NCI-H2171 treated with DMSO at 0.1 percent for 48 hours (cell line): ENCODE results near the gene MIGA2.
"Not testable (repeated sequence)": the region's sequence is repeated elsewhere in the genome, so short reads cannot be mapped to it uniquely, and the experiment has no call there.

Source experiments
- DNase-seq: peaks from one replicate; lab custom pipeline; 2025; lab: John Stamatoyannopoulos, UW

Gene MIGA2

DNA sequence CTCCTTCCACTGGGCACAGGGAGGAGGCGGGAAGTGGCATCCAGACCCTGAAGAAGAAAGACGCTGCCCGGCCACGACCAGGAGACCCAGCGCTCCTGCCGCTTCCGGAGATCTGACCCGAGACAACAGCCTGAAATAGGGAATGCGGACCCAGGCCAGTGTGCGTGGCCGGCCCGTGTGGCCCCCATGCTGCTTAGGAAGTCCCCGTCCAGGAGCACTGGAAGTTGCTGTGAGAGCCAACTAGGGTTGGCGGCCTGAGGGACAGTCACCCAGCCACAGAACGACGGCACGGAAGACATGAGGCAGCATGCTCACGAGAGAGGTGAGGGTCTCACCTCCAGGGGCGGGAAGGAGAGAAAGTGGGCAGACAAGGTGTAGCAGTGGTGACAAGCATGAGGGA, 25.3 kb upstream of the MIGA2 start:
- no peak for DNase-seq

DNA sequence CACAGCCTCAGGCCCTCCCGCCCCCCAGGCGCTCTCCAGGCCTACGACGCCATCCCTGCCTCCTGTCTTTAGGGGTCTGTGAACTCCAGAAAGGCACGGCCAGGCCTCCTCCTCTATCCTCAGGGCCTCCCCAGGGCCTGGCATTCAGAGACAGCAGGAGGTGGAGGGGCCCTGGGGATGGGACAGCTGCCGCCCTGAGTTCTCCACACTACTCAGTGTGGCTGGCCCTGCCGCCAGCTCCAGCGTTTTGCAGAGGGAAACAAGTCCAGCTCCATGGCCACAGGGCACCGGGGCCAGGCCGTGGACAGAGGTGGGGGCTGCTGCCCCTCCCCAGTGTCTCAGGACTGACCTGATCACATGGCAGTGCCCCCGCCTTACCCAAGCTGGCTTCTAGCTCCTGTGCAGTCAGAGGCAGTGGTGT, 24.7 kb upstream of the MIGA2 start:
- peak; percentile 23 for DNase-seq

DNA sequence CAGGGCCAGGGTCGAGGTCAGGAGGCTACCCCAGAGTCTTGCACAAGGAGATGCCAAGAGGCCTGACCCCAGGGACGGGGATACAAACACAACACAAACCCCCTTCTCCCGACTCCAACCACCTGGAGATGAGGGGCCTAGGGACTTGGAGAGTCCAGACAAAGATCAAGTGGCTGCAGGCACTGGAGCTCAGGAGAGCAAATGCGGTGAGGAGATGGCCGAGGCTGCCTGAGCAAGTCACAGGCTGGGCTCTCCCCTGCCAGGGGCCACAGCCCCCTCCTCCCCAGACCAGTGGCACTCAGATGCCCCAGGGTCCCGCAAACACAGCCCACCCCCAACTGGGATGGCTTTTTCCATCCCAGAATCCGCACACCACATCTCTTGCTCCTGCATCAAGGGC, 24.1 kb upstream of the MIGA2 start:
- no peak for DNase-seq

DNA sequence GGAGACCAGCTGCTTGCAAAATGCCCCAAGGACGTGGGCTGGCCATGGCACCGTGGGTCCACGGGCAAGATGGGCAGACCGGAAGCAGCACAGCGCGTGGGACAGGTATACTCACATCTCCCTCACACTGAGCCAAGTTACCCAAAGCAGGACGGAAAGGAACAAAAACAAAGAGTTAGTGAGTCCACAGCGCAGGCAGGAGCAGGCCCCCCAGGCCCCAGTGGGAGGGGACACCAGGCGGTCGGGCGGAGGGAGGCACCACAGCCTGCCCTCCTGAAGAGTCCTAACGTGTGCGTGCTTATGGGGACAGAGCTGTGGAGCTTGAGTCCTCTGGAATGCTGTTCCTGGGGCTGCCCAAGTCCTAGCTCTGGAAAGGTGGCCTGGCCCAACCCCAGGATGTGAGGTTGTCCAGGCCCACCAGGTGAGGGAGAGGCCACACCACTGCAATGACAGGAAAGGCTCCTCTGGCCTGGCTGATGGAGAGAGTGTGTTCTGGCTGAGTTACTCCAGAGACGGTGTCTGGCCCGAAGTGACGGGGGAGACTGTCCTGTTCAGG, 23.5 kb upstream of the MIGA2 start:
- no peak for DNase-seq

DNA sequence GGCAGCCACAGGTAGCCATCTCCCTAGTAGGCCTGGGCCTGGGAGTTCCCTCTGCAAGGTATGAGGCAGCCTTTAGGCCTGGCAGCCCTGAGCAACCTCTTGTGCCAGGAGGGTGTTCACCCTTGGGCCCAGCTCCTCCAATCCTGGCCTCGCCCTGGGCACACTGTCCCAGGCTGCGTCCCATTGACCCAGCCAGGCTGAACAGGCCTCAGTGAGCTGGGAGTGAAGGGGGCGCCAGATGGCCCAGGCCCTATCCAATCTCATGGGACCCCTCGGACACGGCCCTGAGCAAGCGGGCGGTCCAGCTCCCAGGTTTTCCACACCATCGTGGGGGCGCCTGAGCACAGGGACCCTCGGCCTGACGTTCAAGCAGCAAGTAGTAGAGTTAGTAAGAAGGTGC, 22.8 kb upstream of the MIGA2 start:
- no peak for DNase-seq

DNA sequence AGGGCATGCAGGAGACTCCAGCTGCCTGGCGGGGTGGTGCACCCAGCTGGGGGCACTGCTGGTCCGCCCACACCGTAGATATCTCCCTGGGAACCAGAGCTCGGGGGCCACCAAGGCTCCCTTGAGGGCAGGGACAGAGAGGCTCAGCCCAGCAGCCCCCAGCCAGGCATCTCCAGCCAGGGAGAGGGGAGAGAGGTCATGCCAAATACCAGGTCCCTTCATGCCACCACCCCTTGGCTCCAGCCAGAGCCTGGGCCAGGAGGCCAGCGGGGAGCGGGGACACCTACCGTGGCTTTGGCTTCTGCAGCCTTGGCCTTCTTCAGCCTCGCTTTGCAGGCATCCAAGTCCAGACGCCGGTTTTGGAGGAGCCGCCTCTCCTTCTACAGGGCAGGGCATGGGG, 22.3 kb upstream of the MIGA2 start:
- no peak for DNase-seq

DNA sequence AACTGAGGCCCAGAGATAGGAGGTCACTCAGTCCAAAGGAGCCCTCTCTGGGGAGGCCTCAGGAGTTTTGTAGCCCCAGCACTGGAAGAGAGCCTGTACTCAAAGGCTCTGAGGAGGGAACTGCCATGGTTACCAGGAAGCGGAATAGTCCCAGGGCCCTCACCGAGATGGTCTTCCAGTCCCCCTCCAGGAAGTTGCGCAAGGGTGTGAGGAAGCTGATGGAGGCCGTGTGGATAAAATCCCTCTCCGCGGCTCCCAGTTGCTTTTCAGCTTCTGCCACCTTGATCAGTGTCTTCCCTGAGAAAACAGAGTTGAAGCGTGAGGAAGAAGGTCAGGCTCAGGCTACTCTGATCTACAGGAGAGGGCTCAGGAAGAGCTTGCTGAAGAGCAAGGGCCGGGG, 21.8 kb upstream of the MIGA2 start:
- no peak for DNase-seq

DNA sequence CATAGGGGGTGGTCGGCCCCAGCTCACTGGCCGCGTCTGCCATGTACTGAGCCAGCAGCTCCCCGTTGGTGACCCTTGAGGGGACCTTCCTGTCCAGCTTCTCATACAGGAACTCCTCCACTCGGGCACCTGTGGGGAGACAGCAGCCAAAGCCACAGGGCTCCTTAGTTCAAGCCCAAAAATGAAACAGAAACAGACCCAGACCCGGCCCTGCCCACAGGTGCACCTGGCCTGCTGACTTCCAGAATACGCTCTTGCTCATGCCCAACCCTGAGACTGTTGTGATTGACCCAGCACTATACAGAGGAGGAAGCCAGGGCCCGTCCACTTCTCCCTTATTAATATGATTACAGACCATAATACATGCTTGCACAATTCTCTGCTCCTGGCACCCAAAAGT, 15.3 kb upstream of the MIGA2 start:
- no peak for DNase-seq

DNA sequence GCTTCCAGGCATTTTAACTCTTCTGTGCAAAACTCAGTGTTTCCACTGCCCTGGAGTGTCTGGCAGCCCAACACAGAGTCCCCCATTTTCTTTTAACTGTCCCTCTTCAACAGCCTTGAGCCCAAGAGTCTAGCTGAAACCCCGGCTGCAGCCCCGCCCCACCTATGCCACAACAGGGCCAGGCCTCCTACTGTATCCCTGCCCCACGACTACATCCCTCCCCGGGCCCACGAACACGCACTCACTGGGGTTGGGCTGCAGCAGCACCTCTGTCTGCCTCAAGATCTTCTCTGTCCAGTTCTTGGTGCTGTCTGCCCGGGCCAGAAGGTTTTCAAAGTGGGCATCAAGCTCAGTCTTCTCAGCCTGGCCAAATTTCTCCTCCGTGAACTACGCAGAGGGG, 14.4 kb upstream of the MIGA2 start:
- DNase-seq: no peak

DNA sequence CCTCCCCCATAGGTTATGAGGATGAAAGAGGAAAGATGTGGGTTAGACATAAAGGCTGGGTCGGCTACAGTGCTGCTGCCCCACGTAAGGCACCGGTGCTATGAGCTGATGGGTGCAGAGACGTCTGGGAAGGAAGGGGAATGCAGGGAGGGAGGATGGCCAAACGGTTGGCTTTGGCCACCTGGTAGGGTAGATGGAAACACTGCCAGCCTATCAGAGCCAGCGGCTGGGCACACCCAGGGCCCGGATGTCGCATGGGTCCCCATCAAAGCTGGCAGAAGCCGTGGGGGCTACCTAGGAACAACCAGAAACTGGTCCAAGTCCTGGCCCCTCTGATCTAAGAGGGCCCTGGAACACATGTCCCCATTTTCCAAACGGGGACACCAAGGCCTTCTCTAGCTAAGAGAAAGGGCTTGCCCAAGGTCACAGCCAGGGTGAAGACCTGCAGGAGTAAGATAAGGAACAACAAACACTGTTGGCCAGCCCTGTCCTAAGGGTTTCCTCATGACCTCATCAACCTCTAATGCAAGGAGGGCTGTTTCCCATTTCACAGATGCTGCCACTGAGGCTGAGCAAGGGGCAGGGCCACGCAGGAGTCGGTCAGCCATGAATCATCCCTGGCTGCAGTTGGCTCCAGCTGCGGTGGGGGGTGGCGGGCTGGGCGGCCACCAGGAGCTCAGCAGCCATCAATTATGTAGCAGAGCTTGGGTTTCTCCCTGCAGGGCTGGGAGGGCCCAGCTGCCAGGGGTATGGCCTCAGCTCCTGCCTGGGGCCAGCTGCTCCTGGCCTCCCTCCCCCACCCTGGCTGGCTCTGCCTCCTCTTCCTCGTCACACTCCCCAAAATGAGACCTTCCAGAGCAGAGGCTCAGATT, 13.2 kb upstream of the MIGA2 start:
- peak; percentile 84 for DNase-seq

DNA sequence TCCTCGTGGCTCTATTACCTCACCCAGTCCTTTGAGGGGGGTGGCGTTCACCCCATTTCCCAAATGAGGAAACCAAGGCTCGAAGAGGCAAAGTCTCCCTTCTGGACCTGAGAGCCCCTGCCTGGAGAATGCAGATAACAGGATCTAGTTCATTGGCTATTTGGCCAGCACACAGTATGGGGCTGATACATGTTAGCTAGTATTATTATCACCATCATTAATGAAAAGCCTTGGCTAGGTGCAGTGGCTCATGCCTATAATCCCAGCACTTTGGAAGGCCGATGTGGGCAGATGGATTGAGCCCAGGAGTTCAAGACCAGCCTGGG, 12.6 kb upstream of the MIGA2 start:
- DNase-seq: no peak

DNA sequence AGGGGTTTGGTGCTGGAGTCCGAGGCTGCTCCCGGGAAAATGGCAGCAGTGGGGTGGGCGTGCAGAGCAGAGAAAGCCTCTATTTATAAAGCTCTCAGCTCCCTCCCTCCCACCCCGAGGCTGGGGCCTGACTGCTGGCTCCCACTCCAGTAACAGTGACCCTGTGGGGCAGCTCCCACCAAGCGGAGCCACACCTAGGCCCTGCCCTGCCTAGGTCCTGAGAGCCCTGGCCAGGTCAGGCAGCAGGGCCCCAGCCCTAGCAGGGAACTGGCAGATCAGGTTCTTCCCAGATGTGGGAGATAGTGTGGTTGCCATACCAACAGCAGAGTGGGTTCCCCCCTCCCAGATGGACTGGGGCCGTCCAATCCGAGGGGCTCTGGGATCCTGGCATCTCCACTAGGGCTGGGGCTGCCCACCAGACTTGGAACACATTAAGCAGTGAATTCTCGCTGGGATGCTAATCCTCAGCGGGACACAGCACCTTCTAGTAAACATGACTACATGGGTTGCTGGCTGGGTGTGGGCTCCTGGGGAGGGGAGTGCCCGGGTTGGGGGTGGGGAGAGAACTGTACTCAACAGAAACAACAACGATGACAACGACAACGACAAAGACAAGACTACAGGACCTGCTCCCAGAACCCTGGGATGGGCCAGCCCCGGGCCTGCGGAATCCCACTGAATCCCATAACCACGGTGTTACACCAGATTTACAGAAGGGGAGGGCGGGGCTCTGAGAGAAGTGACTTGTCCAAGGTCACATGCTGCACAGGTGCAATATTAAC, 9.8 kb upstream of the MIGA2 start:
- peak; percentile 43 for DNase-seq

DNA sequence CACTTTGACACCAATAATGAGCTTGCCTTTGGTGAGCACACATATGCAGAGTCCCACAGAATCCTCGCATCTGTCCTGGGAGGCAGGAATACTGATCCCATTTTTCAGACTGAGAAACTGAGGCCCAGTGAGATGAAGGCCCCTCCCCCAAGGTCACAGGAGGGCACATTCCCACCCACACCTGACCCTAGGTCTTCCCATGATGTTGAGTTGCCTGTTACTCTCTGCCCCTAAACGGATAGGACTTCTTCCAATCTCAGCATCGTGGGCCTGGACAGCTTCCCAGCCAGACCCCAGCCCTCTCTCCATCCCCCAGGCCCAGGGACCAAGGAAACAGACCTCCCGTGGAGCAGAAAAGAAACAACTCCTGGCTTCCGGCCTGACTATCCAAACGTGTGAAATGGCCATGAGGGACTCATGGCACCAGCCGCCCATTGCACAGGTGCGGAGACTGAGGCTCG, 9.2 kb upstream of the MIGA2 start:
- DNase-seq: peak; percentile 35

DNA sequence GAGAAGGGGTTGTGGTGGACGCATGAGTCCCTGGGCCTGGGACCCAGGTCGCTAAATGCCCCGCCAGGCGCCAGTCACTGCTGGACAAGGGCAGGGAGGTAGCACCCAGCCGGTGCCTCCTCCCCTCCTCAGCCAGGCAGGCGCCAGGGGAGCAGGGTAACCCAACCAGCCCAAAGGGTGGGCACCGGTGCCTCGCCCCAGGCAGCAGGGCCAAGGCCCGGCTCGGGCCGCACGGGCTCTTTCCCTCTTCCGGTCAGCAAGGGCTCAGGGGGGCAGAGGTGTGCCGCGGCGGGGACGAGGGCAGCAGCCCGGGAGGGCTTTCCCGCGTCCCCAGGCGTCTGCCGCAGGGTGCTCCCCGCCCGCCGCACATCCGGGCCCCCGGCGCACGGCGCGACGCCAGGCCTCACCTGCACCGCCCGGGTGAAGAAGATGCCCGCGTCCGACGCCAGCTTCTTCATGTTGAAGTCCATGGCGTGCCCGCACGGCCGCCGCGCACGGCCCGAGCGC, 8.7 kb upstream of the MIGA2 start:
- peak; percentile 78 for DNase-seq

DNA sequence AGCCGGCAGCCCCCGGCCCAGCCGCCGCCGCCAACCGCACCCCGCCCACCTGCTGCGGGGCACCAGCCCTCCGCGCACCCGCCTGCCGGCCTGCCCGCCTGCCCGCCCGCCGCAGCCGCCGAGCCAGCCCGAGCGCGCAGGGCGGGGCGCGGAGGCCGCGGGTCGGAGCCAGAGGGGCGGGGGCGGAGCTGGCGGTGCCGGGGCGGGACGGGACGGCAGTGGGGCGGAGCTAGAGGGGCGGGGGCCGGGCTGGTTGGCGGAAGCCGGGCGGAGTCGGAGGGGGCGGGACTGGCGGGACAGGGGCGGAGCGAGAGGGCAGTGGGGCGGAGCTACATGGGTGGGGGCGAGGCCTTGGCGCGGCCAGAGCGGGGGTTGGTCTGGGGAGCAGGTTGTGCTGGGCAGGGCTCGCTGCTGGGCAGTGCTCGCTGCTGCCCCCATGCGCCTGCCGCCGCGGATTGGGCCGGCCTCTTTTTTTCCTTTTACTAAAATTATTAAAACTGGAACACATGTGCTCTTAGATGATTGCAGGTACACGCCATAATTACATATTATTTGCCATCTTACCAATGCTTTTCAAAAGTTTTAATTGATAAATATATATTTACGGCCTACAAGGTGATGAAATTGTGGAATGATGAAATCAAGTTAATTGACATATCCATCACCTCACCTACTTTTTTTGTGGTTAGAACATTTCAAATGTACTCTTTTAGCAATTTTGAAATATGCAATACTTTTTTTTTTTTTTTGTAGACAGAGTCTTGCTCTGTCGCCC, 8.0 kb upstream of the MIGA2 start, which contains the start of gene SH3GLB2:
TSS of gene SH3GLB2 (minus strand) at position 140 of the 775 bp plus-strand sequence. CDS start 177 bp downstream, outside the sequence.
- peak; percentile 91 for DNase-seq

DNA sequence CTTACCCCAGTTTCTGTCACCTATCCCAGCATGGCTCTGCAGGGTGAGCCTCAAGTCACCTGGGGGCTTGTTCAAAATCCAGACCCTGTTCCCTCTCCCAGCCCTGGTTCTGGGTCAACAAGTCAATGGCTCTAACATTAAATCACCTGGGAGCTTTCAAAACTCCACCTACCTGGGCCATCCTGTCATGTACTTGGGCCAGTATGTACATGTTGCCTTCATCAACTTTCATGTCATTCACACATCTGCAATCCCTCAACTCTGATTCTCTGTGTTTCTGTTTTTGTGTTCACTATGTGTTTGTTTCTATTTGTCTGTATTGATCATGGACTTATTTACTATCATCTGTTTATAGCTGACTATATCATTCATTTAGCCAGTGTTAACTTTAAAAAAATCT, 6.2 kb upstream of the MIGA2 start:
- no peak for DNase-seq

DNA sequence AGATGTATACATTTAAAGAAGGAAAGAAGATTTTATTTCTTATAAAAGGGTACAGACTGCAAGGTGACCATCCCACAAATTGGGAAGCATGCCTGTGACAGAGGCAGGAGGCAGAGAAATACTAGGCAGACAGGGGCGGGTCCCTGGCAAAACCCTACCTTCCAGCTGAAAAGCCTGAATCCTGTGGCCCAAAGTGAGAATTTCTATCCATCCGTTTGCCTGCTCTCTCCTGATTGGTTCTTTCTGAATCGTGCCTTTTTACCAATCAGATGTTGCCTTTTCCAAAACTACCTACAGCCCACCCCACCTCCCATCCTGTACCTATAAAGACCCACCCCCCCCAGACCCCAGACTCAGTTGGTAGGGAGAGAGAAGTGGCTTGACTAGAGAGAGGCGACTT, 4.9 kb upstream of the MIGA2 start:
- DNase-seq: no peak

DNA sequence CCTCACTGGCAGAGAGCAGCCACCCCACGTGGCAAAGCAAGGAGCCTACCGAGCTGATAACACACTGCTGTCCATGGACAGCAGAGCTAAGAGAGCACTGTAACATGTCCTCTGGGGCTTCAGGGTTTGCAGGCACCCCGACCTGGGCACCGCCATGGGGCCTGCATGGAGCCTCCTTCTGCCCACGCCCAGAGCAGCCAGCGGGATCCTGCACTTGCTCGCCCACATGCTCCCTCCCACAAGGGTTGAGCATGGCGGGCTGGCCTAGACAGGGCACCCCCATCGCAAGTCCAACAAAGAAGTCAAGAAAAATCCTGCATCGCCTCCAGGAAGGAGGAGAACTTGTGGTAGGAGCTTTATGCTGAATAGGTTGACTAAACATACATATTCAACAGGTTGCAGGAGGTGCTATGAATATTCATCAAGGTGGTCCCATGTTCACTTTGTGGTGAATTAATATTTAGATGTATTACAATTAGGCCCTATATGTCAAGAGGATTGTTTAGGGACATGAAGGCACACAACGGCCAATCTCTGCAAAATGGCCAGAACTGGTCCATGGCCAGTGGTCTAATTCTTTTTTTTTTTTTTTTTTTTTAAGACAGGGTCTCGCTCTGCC, 3.8 kb upstream of the MIGA2 start:
- no peak for DNase-seq

DNA sequence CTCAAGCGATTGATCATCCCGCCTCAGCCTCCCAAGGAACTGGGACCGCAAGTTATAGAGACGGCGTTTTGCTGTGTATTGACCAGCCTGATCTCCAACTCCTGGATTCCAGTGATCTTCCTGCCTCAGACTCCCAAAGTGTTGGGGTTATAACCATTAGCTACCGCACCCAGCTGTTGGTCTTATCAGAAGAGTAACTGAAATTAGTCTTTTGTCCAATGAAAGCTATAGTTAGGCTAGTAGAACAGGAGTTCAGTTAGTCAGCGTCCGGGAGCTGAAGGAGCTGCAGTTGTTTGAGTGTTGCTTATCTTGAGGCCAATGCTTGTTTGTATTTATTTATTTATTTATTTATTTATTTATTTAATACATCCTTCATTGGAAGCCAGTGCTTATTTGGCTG, 3.2 kb upstream of the MIGA2 start:
- DNase-seq: no peak

DNA sequence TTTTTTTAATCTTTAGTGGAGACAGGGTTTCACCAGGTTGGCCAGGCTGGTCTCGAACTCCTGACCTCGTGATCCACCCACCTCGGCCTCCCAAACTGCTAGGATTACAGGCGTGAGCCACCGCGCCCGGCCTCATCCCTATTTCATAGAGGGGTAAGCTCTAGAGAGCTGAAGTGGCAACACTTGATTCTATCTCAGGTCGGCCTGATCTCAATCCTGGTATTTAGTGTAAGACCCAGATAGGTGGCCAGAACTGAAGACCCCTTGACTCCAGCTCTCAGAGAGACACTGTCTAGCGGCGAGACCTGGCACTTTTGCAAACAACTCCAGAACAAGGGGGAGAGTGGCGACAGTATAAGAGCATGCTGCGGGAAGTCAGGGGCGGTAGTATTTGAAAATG, 588 bp upstream of the MIGA2 start:
- DNase-seq: not testable (repeated sequence)

DNA sequence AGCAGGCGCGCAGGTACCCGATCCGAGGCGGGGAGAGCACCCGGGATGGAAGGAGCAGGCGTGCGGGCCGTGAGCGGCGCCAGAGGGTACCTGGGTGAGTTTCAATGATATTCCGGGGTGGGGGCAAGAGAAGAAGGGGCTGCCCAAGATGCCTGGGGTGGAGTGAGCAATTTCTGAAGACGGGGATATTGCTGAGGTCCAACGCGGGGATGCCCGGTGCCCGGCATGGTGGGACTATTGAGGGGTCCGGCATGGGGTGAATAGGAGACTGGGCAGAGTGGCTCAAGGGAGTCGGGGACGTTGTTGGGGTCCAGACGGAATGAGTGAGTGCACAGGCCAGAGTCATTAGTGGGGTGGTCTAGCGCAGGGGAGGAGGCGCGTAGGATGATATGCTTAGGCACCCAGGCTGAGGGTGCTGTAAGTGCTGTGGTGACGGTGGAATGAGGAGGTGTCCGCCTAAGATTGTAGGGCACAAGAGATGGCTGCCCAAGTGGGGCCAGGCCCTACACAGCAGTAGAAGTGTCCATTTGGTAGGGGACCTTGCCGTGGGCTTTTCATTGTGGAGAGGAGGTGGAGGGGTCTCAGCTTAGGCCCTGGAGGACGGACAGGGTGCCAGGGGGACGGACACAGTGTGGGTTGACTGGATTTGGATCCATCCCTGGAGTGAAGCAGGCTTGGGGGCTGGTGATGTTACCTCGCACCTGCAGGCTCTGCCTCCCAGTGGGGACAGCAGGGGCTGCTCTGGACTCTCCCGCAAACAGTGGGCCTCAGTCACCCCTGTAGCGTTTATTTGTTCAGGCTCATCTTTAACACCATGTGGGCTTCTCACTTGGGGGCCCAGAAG, 719 bp downstream of the MIGA2 start:
- DNase-seq: no peak
